ENCODE data around the gene ZMPSTE24.

- TF ChIP-seq PPARA (CRISPR knock-in tag; IDR thresholded peaks at IDR 0.05; ENCODE audit: borderline replicate concordance): no peak
- no peak for TF ChIP-seq ZFP30 (CRISPR knock-in tag; IDR thresholded peaks at IDR 0.05)
- TF ChIP-seq CREB5 (CRISPR knock-in tag; IDR thresholded peaks at IDR 0.05; ENCODE audit: low read depth): no peak
- no peak for TF ChIP-seq TOX (CRISPR knock-in tag; IDR thresholded peaks at IDR 0.05; ENCODE audit: borderline replicate concordance)
- no peak for TF ChIP-seq CSRNP3 (CRISPR knock-in tag; IDR thresholded peaks at IDR 0.05)
- TF ChIP-seq ARNTL (CRISPR knock-in tag; IDR thresholded peaks at IDR 0.05; ENCODE audit: borderline replicate concordance, low read depth): no peak
- TF ChIP-seq ZNF565 (CRISPR knock-in tag; conservative IDR thresholded peaks at IDR 0.05; ENCODE audit: low read depth): no peak
These were observed 48.3 kb downstream of the ZMPSTE24 start for GRCh38 chr1:40306296-40306695.
